Neural cell (in vitro differentiated cells): ENCODE results near the gene TNIP3. TPM values are rescaled to one million over a fixed set of nuclear protein-coding genes. Genes with fewer than 3 reads are reported as not detected.

ENCODE experiments used
- H2AFZ ChIP-seq: fragments of 200-600, 300-800 bp; sonication (generic), shearing (Covaris generic); 2 replicates; pipeline ENCODE4 v1.6.0; 2014; ENCODE audit warnings: low read depth, mild to moderate bottlenecking, antibody characterized with exemption, low read length, moderate library complexity
- H3F3A ChIP-seq: fragments of 200-600 bp; shearing (Covaris generic); 2 replicates; pipeline ENCODE4 v1.6.1; 2016; ENCODE audit warnings: mild to moderate bottlenecking, moderate library complexity, mixed read lengths, antibody characterized with exemption, low read length; ENCODE audit not compliant: insufficient read depth, poor library complexity, severe bottlenecking
- H3K27ac ChIP-seq: fragments of 200-600, 300-800 bp; sonication (generic), shearing (Covaris generic); 2 replicates; pipeline ENCODE4 v1.5.1; 2014; ENCODE audit warnings: mild to moderate bottlenecking, low read length, moderate library complexity
- H3K27me3 ChIP-seq: fragments of 300-800, 200-600 bp; sonication (generic), shearing (Covaris generic); 2 replicates; pipeline ENCODE4 v1.6.0; 2014; ENCODE audit warnings: mild to moderate bottlenecking, low read depth, low read length, moderate library complexity; ENCODE audit not compliant: insufficient read depth
- H3K36me3 ChIP-seq: fragments of 300-800, 200-600 bp; sonication (generic), shearing (Covaris generic); 2 replicates; pipeline ENCODE4 v1.5.1; 2014; ENCODE audit warnings: mild to moderate bottlenecking, antibody characterized with exemption, low read length, moderate library complexity; ENCODE audit not compliant: insufficient read depth
- H3K4me2 ChIP-seq: fragments of 300-800, 200-600 bp; sonication (generic), shearing (Covaris generic); 2 replicates; pipeline ENCODE4 v1.6.0; 2014; ENCODE audit warnings: mild to moderate bottlenecking, low read length
- H3K4me3 ChIP-seq: fragments of 300-800, 200-600 bp; sonication (generic), shearing (Covaris generic); 2 replicates; pipeline ENCODE4 v1.5.1; 2014; ENCODE audit warnings: mild to moderate bottlenecking, low read length, moderate library complexity
- H3K79me2 ChIP-seq: fragments of 200-600 bp; shearing (Covaris generic); replicated peaks from 2 replicates; pipeline ENCODE4 v1.6.0; 2014; ENCODE audit warnings: mild to moderate bottlenecking, low read length, moderate library complexity; ENCODE audit not compliant: insufficient read depth
- H3K9ac ChIP-seq: fragments of 300-800, 200-600 bp; sonication (generic), shearing (Covaris generic); 2 replicates; pipeline ENCODE4 v1.6.1; 2016; ENCODE audit warnings: mild to moderate bottlenecking, low read length, mixed read lengths
- H3K9me2 ChIP-seq: fragments of 200-600 bp; shearing (Covaris generic); 2 replicates; pipeline ENCODE4 v1.6.1; 2016; ENCODE audit warnings: mild to moderate bottlenecking, low read length, mixed read lengths; ENCODE audit not compliant: insufficient read depth
- H3K9me3 ChIP-seq: fragments of 200-600, 300-800 bp; sonication (generic), shearing (Covaris generic); 2 replicates; pipeline ENCODE4 v1.6.1; 2016; ENCODE audit warnings: mild to moderate bottlenecking, mixed run types, low read length, moderate library complexity, mixed read lengths
- H4K20me1 ChIP-seq: fragments of 200-600 bp; shearing (Covaris generic); 2 replicates; pipeline ENCODE4 v1.6.1; 2016; ENCODE audit warnings: mild to moderate bottlenecking, mixed run types; ENCODE audit not compliant: insufficient read depth
- EP300 ChIP-seq: fragments of 450-650 bp; conservative IDR thresholded peaks from 2 replicates; pipeline ENCODE4 v1.6.1; 2014; ENCODE audit warnings: antibody characterized with exemption, mild to moderate bottlenecking, moderate library complexity; ENCODE audit not compliant: poor library complexity, severe bottlenecking
- EZH2 ChIP-seq: fragments of 200-600, 300-800 bp; shearing (Covaris generic), sonication (generic); IDR thresholded peaks from 2 replicates; pipeline ENCODE4 v1.6.1; 2014; ENCODE audit warnings: antibody characterized with exemption, low read length, borderline replicate concordance, mild to moderate bottlenecking; ENCODE audit not compliant: insufficient read depth, poor library complexity, severe bottlenecking
- MXI1 ChIP-seq: fragments of 450-650 bp; conservative IDR thresholded peaks from 2 replicates; pipeline ENCODE4 v1.6.1; 2014; ENCODE audit warnings: antibody characterized with exemption, mild to moderate bottlenecking; ENCODE audit not compliant: poor library complexity, severe bottlenecking
- POLR2AphosphoS5 ChIP-seq: IDR thresholded peaks from 2 replicates; pipeline ENCODE4 v1.6.1; 2012
- RAD21 ChIP-seq: fragments of 450-650 bp; conservative IDR thresholded peaks from 2 replicates; pipeline ENCODE4 v1.6.1; 2014; ENCODE audit warnings: antibody characterized with exemption, mild to moderate bottlenecking, moderate library complexity
- REST ChIP-seq: IDR thresholded peaks from 2 replicates; pipeline ENCODE4 v1.6.1; 2012; ENCODE audit warnings: borderline replicate concordance
- SMC3 ChIP-seq: fragments of 450-650 bp; conservative IDR thresholded peaks from 2 replicates; pipeline ENCODE4 v1.6.1; 2014; ENCODE audit warnings: antibody characterized with exemption, mild to moderate bottlenecking, moderate library complexity; ENCODE audit not compliant: poor library complexity
- TAF1 ChIP-seq: IDR thresholded peaks from 2 replicates; pipeline ENCODE4 v1.6.1; 2012; ENCODE audit warnings: low read depth
- polyA plus RNA-seq: library from polyadenylated mRNA; depleted of rRNA; stranded (reverse); fragments of >200 nt; gene quantifications from 2 replicates; pipeline ENCODE4 v1.2.3, GENCODE V29; 2014
- TF ChIP-seq, protein P1 (sequence below): fragments of 450-650 bp; IDR thresholded peaks from 2 replicates; pipeline ENCODE4 v1.5.1; 2014; ENCODE audit warnings: antibody characterized with exemption, mild to moderate bottlenecking, moderate library complexity; ENCODE audit not compliant: poor library complexity, severe bottlenecking

The TNIP3 gene
- polyA plus RNA-seq, 1 donor from 2014 or later, result 0.09 TPM

DNA sequence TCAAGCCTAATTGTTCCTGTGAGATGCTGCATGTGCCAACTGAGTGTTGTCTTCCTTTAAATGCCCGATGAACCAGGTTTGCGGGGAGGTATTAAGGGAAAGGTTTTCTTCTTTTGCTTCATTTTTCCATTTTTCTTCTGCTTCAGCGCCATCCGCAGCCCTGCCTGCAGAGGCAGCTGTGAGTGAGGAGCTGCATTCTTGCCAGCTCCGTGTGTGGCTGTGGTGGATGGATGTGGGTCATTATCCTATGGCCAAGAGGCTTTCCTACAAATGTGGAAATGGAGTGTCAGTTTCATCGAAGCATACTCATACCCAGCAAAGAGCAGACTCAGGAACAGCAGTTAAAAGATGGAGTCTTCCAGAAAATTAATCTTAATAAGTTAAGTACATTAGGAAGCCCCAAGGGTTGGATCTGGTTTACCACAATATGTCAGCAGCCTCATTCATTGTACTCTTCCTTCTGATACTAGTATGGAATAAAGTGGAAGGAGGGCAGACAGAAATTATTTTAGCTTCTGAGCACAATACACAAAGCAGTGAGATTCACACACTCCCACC, 37.6 kb downstream of the TNIP3 start:
- Histone ChIP-seq H3F3A (no peaks in the 10 kb centered on the region), H3K4me3 (no peak overlapping the region), H2AFZ (no peak overlapping the region), H3K9ac (no peak overlapping the region), H3K4me2 (no peak overlapping the region), H4K20me1 (no peaks in the 10 kb centered on the region), H3K9me3 (no peaks in the 10 kb centered on the region), H3K36me3 (no peaks in the 10 kb centered on the region), H3K27me3 (no peaks in the 10 kb centered on the region), H3K27ac (no peak overlapping the region), H3K9me2 (no peaks in the 10 kb centered on the region), H3K79me2 (no peaks in the 10 kb centered on the region)
- TF ChIP-seq TAF1 (no peak), EP300 (no peak), REST (no peak), RAD21 (no peak), POLR2AphosphoS5 (no peak), EZH2 (no peak), MXI1 (no peak), SMC3 (no peak)
- TF ChIP-seq, protein P1, sequence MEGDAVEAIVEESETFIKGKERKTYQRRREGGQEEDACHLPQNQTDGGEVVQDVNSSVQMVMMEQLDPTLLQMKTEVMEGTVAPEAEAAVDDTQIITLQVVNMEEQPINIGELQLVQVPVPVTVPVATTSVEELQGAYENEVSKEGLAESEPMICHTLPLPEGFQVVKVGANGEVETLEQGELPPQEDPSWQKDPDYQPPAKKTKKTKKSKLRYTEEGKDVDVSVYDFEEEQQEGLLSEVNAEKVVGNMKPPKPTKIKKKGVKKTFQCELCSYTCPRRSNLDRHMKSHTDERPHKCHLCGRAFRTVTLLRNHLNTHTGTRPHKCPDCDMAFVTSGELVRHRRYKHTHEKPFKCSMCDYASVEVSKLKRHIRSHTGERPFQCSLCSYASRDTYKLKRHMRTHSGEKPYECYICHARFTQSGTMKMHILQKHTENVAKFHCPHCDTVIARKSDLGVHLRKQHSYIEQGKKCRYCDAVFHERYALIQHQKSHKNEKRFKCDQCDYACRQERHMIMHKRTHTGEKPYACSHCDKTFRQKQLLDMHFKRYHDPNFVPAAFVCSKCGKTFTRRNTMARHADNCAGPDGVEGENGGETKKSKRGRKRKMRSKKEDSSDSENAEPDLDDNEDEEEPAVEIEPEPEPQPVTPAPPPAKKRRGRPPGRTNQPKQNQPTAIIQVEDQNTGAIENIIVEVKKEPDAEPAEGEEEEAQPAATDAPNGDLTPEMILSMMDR, result no peak

DNA sequence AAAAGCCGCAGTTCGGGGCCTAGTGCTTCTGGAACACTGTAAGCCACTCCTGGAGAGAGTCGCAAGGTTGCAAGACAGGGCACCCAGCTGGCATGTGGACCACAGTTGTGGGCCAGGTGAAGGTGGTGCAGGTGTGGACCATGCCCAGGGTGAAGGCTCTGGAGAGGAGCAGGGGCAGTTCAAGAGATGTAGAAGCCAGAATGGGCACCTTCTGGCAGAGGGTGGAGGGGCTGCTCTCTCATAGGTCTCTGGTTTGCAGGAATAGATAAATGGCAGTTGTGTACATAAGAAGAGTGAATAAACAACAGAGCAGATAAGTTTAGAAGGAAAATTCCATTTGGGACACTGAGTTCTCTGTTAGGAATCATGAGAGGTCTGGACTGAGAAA, 38.6 kb downstream of the TNIP3 start:
- Histone ChIP-seq H3K4me2 (no peak overlapping the region), H2AFZ (no peak overlapping the region), H3K79me2 (no peaks in the 10 kb centered on the region), H3K9ac (no peak overlapping the region), H3K9me2 (no peaks in the 10 kb centered on the region), H3K36me3 (no peaks in the 10 kb centered on the region), H3K27me3 (no peaks in the 10 kb centered on the region), H4K20me1 (no peaks in the 10 kb centered on the region), H3F3A (no peaks in the 10 kb centered on the region), H3K27ac (no peak overlapping the region), H3K4me3 (no peak overlapping the region), H3K9me3 (no peaks in the 10 kb centered on the region)
- no peak for TF ChIP-seq REST
- no peak for TF ChIP-seq EP300
- TF ChIP-seq EZH2, result no peak
- TF ChIP-seq, protein P1, result no peak
